ENCODE measurements around the gene NDUFS6.

The NDUFS6 gene

DNA sequence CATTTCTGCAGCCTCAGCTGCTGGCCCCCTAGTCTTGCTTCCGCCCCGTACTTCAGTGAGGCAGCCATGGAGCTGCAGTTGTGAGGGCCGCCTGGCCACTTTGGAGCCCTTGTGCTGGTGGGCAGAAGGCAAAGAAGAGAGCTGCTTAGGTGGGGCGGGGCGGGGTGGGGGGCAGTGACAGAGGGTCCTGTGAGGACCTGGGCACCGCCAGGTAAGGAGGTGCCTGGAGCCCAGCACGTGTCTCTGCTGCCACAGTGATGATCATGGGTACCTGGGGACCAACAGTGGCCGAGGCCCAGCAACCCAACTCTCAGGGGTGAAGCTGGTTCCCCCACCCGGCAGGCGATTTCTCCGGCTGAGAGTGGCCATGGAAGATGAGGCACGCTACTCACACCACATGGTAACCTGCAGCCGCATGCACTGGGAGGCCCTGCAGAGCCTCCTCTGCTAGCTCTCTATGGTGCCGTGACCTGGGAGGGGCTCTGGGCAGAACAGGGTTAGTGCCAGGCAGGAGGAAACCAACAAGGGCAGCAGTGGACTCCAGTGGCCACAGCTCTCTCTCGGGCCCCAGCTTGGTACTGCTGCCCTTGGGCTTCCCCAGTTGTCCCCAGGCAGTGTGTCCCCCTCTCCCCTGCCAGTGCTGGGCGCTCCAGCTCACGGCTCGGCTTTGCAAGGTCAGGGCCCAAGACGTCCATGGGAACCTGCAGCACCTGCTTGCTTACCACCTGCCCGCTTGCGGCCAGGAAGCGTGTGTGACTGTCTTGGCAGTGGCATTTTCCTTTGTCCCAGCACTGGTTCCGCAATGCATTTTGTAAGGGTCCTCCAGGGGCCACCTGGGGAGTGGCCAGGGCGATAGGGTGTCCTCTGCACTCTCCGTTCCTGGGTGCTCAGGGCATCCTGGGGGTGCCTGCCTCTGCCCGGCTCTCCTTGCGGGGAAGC lies 24.0 kb downstream of the NDUFS6 start:
- Mint-ChIP-seq H3K9me3 (no peaks in the 10 kb centered on the region), H3K4me3 (no peak overlapping the region), H3K27ac (no peak overlapping the region), H3K36me3 (peaks cover 4% of the 10 kb centered on the region), H3K27me3 (no peaks in the 10 kb centered on the region), H3K4me1 (no peaks in the 10 kb centered on the region)

DNA sequence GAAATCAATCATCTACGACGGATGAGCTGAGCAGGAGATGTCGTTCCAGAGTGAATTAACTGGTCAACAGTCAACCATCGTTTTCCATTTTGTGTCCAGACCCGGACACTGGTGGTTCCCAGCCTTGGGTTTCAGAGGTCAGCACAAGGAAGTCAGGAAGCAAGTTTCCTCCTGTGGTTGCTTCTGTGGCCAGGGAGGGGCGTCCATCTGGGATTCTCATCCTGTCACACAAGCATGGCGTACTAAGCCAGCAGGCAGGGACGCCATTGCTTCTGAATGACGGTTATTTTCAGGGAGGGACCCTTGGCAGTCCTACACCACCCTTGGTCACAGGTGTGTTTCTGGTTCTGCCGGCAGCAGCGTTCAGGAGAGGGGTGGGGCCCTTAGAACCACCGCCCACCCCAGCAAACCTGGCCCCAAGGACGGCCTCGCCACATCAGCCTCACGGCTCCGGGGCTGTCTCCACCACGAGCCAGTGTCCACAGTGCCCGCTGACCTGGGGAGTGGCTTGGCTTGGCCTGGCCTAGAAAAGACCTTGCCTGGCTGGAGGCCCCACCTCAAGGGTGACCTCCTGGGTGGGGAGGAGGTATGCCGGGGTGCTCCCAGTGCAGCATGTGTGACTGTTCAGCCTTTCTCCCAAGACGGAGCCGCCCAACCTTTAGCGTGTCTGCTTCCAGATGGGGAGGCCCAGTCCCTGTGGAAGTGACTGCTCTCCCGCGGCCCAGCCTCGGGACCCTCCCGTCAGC lies 25.2 kb downstream of the NDUFS6 start:
- H3K27ac Mint-ChIP-seq = no peak overlapping the region
- H3K27me3 Mint-ChIP-seq = no peaks in the 10 kb centered on the region
- H3K4me3 Mint-ChIP-seq = no peak overlapping the region
- no peaks in the 10 kb centered on the region for H3K4me1 Mint-ChIP-seq
- H3K36me3 Mint-ChIP-seq = peaks cover 4% of the 10 kb centered on the region
- H3K9me3 Mint-ChIP-seq = no peaks in the 10 kb centered on the region

- Mint-ChIP-seq H3K4me1 (no peaks in the 10 kb centered on the region), H3K4me3 (no peak overlapping the region), H3K27me3 (no peaks in the 10 kb centered on the region), H3K36me3 (peaks cover 3% of the 10 kb centered on the region), H3K27ac (no peak overlapping the region), H3K9me3 (no peaks in the 10 kb centered on the region)
Measured at GRCh38 chr5:1827025-1827885, 26.0 kb downstream of the NDUFS6 start.

DNA sequence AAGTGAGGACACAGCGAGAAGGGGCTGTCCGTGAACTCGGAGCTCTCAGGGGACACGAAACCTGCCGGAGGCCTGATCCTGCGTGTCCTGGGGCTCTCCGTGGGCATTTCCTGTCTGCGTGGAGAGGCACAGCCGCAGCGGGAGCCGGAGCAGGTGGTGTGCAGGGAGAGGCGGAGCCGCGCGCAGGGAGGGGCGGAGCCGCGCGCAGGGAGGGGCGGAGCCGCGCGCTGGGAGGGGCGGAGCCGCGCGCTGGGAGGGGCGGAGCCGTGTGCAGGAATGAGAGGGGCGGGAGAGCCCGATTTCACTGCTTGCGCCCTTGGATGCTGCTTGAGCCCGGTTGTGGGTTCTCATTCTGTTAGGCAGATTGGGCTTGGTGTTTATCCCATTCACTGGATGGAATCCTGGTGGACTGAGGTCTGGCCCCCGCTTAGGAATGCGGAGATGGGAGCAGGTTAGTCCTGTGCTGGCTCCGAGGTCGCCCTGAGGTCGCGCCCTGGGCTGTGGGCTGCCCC lies 26.7 kb downstream of the NDUFS6 start:
- Mint-ChIP-seq H3K9me3 (no peaks in the 10 kb centered on the region), H3K4me1 (no peaks in the 10 kb centered on the region), H3K27me3 (no peaks in the 10 kb centered on the region), H3K36me3 (peaks cover 3% of the 10 kb centered on the region), H3K27ac (no peak overlapping the region), H3K4me3 (no peak overlapping the region)

DNA sequence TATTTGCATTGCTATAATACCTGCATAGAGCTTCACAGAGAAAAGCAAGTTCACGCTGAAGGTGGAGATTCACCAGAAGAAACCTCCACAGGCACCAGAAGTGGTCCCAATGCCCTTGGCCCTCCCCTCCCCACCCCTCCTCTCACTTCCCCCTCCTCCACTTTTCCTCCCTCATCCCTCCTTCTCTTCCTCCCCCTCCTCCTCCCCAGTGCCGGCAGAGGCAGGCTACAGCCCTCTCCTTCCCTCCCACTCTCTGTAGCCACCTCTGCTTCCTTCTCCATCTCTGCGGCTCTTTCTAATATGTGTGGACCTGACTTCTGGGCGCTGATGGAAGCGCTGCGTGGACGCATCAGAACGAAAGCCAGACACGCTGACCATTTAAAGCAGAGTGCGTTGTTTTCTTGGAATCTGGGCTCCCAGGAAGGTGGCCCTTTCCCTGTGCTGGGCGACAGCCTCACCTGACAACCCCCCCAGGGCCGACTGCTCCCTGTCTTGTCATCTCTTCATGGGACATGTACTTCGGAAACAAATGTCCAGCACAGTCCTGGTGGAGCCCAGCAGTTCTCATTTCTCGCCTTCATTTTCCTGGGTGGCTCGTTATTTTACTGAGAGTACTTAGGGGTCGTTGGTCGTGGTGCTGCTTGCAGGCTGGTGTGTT lies 29.5 kb downstream of the NDUFS6 start:
- Mint-ChIP-seq H3K27me3 (no peaks in the 10 kb centered on the region), H3K4me1 (no peaks in the 10 kb centered on the region), H3K9me3 (no peaks in the 10 kb centered on the region), H3K27ac (no peak overlapping the region), H3K36me3 (peaks cover 3% of the 10 kb centered on the region), H3K4me3 (no peak overlapping the region)

DNA sequence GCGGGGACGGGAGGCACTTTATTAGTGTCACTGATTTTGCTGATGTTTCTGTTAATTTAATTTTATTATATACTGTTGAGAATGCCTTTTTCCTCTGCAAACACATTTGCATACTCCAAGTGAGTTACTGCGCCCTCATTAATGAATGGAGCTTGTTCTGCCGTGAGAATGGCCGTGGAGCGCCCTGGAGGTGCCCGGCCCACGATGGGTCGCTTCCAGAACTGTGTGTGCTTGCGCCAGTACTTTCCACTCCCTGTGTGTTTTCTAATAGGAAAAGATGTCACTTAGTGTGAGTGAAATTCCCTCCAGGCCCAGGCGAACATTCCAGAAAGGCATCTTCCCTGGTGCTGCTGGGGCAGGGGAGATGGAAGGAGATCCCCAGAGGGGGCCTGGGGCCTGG lies 30.1 kb downstream of the NDUFS6 start:
- Mint-ChIP-seq H3K4me3 (no peak overlapping the region), H3K9me3 (no peaks in the 10 kb centered on the region), H3K36me3 (no peaks in the 10 kb centered on the region), H3K4me1 (no peaks in the 10 kb centered on the region), H3K27ac (no peak overlapping the region), H3K27me3 (no peaks in the 10 kb centered on the region)

- Mint-ChIP-seq H3K4me1 (no peaks in the 10 kb centered on the region), H3K27me3 (no peaks in the 10 kb centered on the region), H3K4me3 (no peak overlapping the region), H3K9me3 (no peaks in the 10 kb centered on the region), H3K36me3 (no peaks in the 10 kb centered on the region), H3K27ac (no peak overlapping the region)
Measured at GRCh38 chr5:1831677-1832313, 30.6 kb downstream of the NDUFS6 start.

DNA sequence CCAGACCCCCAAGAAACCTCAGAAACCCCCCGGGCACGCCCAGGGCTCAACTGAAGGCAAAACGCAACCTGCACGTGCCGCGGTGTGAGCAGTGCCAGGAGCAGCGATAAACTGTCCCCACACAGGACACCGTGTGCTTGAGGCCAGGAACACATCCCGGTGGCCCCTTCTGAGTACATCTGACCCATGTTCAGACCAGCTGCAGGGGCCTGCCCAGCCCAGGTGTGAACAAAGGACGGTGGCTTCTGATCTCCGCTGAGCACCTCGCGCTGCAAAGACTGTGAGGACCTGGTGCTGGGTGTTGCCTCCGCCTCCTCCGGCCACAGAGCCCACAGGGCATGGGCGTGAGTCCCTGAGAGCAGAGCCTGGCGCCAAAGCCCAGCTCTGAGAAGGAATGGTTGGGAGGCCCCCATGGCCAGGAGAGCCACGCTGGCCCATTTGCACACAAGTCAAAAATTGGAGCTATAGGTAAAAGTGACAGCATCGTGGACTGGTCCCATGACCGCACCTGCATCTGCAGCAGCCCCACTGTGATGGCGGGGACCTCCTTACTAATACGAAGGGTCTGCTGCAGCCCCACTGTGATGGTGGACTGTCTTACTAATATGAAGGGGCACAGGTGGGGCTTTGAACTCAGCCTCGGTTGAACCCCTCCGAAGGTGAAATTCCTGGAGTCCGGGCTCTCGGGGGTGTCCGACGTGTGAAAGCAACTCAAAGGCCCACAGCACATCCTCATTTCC lies 31.5 kb downstream of the NDUFS6 start:
- Mint-ChIP-seq H3K36me3 (no peaks in the 10 kb centered on the region), H3K27me3 (no peaks in the 10 kb centered on the region), H3K9me3 (no peaks in the 10 kb centered on the region), H3K4me1 (no peaks in the 10 kb centered on the region), H3K27ac (no peak overlapping the region), H3K4me3 (no peak overlapping the region)

DNA sequence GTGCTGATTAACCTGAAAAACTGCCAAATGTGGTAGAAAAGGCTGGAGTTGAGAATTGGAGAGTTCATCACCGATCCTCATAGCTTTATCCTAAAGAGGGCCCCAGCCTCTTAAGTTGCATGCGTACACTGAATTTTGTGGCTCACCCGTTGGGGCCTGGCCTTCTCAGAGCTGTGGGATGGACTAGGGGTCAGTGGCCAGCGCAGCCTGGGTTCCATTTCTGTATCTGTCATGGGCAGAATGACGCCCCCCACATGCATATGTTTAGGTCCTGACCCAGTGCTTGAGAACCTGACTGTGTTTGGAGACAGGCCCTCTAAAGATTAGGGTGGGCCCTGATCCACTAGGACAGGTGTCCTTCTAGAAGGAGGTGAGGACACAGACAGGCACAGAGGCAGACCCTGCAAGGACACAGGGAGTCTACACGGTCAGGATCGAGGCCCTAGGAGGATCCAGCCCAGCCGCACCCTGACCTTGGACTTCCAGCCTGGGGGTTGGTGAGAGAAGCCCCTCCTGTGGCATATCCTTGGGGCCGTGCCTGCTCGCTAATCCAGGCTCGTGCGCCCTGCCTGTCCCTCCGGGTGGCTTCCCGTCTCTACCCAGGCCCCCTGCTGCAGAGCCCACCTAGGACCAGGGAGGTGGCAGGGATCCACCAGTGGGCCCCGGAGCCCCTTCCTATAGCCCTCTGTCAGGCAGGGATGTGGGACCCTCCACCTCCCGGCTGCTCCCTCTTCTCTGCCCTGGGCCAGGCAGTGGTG lies 32.2 kb downstream of the NDUFS6 start:
- H3K4me3 Mint-ChIP-seq = no peak overlapping the region
- H3K4me1 Mint-ChIP-seq = no peaks in the 10 kb centered on the region
- H3K36me3 Mint-ChIP-seq = no peaks in the 10 kb centered on the region
- no peak overlapping the region for H3K27ac Mint-ChIP-seq
- H3K9me3 Mint-ChIP-seq = no peaks in the 10 kb centered on the region
- H3K27me3 Mint-ChIP-seq = no peaks in the 10 kb centered on the region

DNA sequence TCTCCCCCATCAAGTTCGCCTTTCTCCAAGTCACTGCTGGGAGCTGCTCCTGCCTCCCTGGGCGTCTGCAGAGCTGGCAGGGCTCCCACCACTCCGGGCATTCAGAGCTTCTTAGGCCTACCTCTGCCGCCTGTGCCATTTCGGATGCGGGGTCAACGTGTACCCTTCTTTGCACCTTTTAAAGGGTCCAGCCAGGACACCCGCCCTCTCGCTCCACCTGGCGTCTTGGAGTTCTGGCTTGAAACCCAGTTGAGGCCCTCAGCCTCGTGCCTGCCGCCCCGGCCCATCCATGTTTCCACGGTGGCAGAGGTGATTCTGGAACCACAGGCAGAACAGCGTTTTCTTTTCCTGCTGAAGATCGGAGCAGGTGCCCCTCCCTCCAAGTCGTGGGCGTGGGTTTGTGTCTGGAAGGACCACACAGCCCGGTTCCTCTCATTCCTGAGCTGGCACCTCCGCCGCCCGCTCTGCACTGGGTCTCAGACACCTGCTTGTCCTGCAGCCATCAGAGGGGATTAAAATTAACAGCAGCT lies 32.9 kb downstream of the NDUFS6 start:
- Mint-ChIP-seq H3K4me1 (no peaks in the 10 kb centered on the region), H3K4me3 (no peak overlapping the region), H3K27ac (no peak overlapping the region), H3K27me3 (no peaks in the 10 kb centered on the region), H3K9me3 (no peaks in the 10 kb centered on the region), H3K36me3 (no peaks in the 10 kb centered on the region)

DNA sequence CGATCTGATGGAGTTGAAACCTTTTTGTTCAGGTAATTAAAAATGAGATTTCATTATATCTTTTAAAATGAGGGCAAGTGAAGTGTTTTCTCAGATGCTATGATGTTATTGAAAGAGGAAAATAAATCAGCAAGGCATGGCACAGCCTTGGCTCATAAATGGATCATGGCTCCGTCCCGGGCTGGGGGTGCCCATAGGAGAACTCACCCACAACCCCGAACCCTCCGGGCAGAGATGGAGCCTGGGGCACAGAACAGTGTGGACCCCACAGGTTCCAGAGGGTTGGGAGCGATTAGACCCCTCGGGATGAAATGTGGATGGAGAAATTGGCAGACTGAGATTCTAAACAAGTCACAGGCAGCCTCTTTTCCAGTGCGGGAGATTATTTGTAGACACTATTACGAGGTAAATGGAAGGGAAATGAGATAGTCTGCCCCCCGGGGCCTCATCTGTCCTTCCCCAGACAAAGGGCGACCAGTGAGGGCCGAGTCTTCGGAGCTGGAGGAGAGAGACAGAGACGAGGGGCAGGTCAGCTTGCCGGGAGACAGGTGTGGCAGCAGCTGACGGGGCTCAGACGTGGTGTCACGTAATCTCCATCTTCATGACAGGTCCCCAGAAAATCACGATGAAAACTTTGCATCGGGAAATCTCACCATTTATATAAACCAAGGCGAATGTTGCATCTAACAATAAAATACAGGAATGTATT lies 33.7 kb downstream of the NDUFS6 start:
- H3K27ac Mint-ChIP-seq = no peak overlapping the region
- H3K27me3 Mint-ChIP-seq = peaks cover 5% of the 10 kb centered on the region
- H3K4me3 Mint-ChIP-seq = no peak overlapping the region
- H3K4me1 Mint-ChIP-seq = no peaks in the 10 kb centered on the region
- no peaks in the 10 kb centered on the region for H3K36me3 Mint-ChIP-seq
- no peaks in the 10 kb centered on the region for H3K9me3 Mint-ChIP-seq

DNA sequence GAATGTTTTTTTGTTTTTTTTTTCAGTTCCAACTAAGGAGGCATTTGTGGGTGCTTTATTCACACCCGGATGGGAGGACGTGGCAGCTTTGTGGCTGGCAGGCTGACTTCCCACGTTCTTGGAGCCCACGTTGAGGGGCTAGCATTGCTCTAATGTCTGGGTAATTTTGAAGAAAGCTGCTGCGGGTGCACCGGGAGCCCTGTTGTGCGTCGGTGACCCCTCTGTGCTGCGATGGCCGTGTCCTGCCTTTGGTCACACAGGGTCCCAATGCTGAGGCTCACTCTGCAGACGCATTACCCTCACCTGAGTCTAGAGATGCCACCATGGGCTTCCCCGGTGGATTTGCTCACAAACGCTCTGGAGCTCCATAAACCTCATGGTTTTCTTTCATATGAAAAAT lies 34.2 kb downstream of the NDUFS6 start:
- no peak overlapping the region for H3K4me3 Mint-ChIP-seq
- H3K4me1 Mint-ChIP-seq = no peaks in the 10 kb centered on the region
- H3K36me3 Mint-ChIP-seq = no peaks in the 10 kb centered on the region
- H3K9me3 Mint-ChIP-seq = no peaks in the 10 kb centered on the region
- no peak overlapping the region for H3K27ac Mint-ChIP-seq
- peaks cover 5% of the 10 kb centered on the region for H3K27me3 Mint-ChIP-seq
